WI38 (cell line): ENCODE measurements around the gene SWAP70.

Source experiments
- H3K4me3 ChIP-seq: 2 replicates; pipeline ENCODE4 v1.5.1; 2011; ENCODE audit warnings: low read depth, mild to moderate bottlenecking, control low read depth, low read length
- TF ChIP-seq, protein P1 (sequence below): IDR thresholded peaks from 2 replicates; pipeline ENCODE4 v1.5.1; 2012; ENCODE audit warnings: low read depth, mild to moderate bottlenecking, control low read depth, low read length

SWAP70 gene

DNA sequence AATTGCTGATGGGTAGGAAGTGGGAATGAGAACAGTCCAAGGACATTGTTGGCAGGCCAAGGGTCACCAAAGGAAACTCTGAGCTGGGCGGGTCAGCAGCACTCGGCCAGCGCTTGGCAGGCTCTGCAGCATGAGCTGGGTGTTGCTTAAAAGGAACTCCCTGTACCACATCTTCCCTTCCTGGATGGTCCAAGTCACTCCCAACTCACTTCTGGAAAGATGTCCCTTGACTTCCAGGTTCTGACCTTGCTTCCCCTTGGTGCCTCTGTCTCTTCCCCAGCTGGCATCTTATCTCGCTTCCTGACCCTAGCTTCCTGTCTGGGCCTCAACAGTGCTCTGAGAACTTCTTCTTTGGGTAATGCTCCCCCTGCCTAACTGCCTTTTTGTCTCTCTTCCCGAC is 24.8 kb upstream of the SWAP70 start:
- TF ChIP-seq, protein P1, sequence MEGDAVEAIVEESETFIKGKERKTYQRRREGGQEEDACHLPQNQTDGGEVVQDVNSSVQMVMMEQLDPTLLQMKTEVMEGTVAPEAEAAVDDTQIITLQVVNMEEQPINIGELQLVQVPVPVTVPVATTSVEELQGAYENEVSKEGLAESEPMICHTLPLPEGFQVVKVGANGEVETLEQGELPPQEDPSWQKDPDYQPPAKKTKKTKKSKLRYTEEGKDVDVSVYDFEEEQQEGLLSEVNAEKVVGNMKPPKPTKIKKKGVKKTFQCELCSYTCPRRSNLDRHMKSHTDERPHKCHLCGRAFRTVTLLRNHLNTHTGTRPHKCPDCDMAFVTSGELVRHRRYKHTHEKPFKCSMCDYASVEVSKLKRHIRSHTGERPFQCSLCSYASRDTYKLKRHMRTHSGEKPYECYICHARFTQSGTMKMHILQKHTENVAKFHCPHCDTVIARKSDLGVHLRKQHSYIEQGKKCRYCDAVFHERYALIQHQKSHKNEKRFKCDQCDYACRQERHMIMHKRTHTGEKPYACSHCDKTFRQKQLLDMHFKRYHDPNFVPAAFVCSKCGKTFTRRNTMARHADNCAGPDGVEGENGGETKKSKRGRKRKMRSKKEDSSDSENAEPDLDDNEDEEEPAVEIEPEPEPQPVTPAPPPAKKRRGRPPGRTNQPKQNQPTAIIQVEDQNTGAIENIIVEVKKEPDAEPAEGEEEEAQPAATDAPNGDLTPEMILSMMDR: no peak
- H3K4me3 ChIP-seq: no peak overlapping the region

DNA sequence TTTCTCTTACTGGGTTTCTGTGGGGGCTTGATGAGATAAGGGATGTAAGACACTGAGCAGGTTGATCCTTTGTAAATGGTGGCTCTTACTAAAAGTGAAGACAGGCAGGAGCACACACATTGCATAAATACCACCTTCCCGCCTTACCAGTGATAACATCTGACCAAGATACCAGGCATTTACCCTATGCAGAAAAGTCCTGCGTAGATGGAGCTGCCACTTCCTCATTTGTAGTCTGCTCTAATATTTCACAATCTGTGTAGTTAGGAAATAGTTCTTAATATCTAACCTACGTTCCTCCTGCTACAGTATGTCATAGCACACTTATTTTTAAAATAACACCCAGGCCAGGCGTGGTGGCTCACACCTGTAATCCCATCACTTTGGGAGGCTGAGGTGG is 23.9 kb upstream of the SWAP70 start:
- TF ChIP-seq, protein P1: no peak
- no peak overlapping the region for H3K4me3 ChIP-seq

DNA sequence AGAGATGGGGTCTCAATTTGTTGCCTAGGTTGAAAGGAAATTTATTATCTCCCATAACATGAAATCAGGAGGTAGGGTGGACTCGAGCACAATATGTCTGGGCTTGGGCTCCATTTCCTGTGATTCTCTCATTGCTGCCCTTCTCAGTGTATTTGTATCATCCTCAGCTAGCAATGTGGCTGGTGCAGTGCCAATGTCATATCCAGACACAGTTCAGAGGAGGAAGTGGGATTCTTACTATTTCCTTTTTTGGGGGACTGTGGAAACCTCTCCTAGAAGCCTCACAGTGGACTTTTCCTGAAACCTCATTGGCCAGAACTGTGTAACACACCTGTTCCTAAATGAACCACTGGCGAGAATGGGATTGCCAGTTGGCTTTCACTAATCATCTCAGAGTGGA is 21.0 kb upstream of the SWAP70 start:
- no peak overlapping the region for H3K4me3 ChIP-seq
- TF ChIP-seq, protein P1: no peak

DNA sequence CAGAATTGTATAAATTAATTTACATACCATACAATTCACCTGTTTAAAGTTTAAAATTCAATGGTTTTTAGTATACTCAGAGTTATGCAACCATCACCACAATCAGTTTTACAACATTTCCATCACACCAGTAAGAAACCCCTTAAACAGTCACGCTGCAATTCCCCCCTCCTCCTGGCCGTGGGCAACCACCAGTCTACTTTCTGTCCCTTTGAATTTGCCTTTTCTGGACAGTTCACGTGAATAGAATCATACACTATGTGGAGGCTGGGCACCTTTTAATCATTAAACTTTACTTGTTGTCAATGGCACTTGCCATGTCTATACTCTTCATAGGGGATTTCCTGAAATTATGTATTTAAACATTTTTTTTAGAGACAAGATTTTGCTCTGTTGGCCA is 20.1 kb upstream of the SWAP70 start:
- no peak overlapping the region for H3K4me3 ChIP-seq
- TF ChIP-seq, protein P1: no peak

DNA sequence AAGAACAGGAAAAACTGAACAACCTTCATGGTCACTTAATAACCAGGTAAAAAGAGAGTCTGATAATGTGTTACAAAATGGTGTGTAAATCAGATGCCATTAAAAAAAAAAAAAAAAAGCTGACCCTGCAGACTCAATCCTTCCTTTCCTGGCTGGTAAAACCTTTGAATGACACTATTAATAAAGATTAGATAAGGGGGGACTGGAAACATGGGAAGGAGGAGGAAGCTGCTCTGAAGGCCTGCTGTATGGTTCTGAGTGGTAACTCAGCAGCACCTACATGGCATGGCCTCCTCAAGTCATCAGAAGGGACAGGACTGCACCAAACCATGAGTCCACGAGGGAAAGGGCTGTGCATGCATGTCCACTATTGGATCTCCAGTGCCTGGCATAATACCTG is 18.0 kb upstream of the SWAP70 start:
- TF ChIP-seq, protein P1: no peak
- H3K4me3 ChIP-seq: no peak overlapping the region

DNA sequence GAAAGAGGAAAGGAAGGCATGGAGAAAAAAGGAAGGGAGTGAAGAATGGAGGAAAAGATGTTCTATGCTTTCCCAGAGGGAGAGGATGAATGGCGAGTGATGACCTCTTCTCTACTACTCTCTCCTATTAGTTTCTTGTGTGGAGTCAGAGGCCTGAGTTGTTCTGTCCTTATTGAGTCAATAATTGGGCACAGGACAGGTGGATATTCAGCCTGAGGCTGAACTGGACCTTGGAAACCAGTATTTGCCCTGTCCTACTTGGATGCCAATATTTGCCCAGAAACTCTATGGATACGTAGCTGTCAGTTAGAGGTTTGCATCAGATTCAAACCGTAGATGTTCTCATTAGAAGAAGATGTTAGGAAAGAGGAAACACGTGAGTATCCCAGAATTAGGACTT is 17.6 kb upstream of the SWAP70 start:
- H3K4me3 ChIP-seq: no peak overlapping the region
- TF ChIP-seq, protein P1: no peak

DNA sequence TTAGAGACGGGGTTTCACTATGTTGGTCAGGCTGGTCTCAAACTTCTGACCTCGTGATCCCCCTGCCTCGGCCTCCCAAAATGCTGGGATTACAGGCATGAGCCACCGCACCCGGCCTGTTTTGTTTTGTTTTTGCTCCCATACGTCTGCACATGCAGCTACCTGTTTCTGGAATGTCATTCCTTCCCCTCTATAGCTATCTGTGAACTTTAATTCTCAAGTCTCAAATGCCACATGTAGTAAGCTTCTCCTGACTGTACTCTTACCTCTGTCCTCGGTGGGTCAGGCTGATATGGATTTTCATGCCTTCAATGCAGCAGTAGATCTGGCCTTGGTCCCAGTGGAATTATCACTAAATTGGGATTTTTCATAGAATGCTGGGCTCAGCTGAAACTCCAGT is 12.4 kb upstream of the SWAP70 start:
- TF ChIP-seq, protein P1: no peak
- H3K4me3 ChIP-seq: no peak overlapping the region
